Fibroblast of lung (primary cell): ENCODE results near the gene ADNP2. TPM values are rescaled to one million over a fixed set of nuclear protein-coding genes. Genes with fewer than 3 reads are reported as not detected.

ENCODE experiments used
- DNase-seq, 2 donors: peaks; one replicate each; pipeline versions ENCODE4 v3.0.0 to v3.0.0-alpha.2; 2010; ENCODE audit warnings: low read depth in 2 of 2
- H2AFZ ChIP-seq: 2 replicates; pipeline ENCODE4 v1.5.1; 2012; ENCODE audit warnings: low read length, control low read depth, inconsistent platforms
- H3K27ac ChIP-seq: 2 replicates; pipeline ENCODE4 v1.5.1; 2011; ENCODE audit warnings: low read length, control low read depth; ENCODE audit not compliant: insufficient read depth
- H3K27me3 ChIP-seq: 2 replicates; pipeline ENCODE4 v1.5.1; 2011; ENCODE audit warnings: mild to moderate bottlenecking, low read length; ENCODE audit not compliant: control insufficient read depth, insufficient read depth
- H3K36me3 ChIP-seq: 2 replicates; pipeline ENCODE4 v1.5.1; 2011; ENCODE audit warnings: low read length; ENCODE audit not compliant: control insufficient read depth, insufficient read depth
- H3K4me1 ChIP-seq: 2 replicates; pipeline ENCODE4 v1.5.1; 2011; ENCODE audit warnings: low read length; ENCODE audit not compliant: control insufficient read depth, insufficient read depth; ENCODE audit errors: extremely low read depth
- H3K4me2 ChIP-seq: 2 replicates; pipeline ENCODE4 v1.5.1; 2011; ENCODE audit warnings: low read length, control low read depth; ENCODE audit not compliant: insufficient read depth; ENCODE audit errors: extremely low read depth
- H3K4me3 ChIP-seq, 4 experiments: fragments of 200-600 bp in 1 of 4; sonication (generic) in 1 of 4; replicated peaks in 1 of 4; 2 replicates each; pipeline ENCODE4 v1.5.1; 2011 to 2016; ENCODE audit warnings: low read length in 4 of 4, low read depth in 3 of 4, mild to moderate bottlenecking in 3 of 4, control low read depth in 2 of 4, inconsistent platforms in 1 of 4, mixed read lengths in 1 of 4; ENCODE audit not compliant: insufficient read depth in 1 of 4; ENCODE audit errors: control extremely low read depth in 1 of 4
- H3K79me2 ChIP-seq: 2 replicates; pipeline ENCODE4 v1.5.1; 2012; ENCODE audit warnings: mild to moderate bottlenecking, low read length, inconsistent platforms; ENCODE audit not compliant: control insufficient read depth, insufficient read depth
- H3K9ac ChIP-seq: 2 replicates; pipeline ENCODE4 v1.5.1; 2011; ENCODE audit warnings: mild to moderate bottlenecking, low read length, control low read depth; ENCODE audit not compliant: insufficient read depth
- H3K9me3 ChIP-seq: 2 replicates; pipeline ENCODE4 v1.5.1; 2012; ENCODE audit warnings: low read depth, low read length; ENCODE audit not compliant: control insufficient read depth, insufficient read depth
- H4K20me1 ChIP-seq: 2 replicates; pipeline ENCODE4 v1.5.1; 2011; ENCODE audit warnings: low read length; ENCODE audit not compliant: control insufficient read depth, insufficient read depth; ENCODE audit errors: extremely low read depth
- EZH2 ChIP-seq: IDR thresholded peaks from 2 replicates; pipeline ENCODE4 v1.5.1; 2012; ENCODE audit warnings: low read length, control low read depth, mild to moderate bottlenecking; ENCODE audit errors: missing control alignments
- polyA plus RNA-seq, 2 donors: library from polyadenylated mRNA; depleted of rRNA in 1 of 2; stranded (reverse) in 1 of 2; unstranded in 1 of 2; fragments of >200 nt; gene quantifications; 2 replicates each; pipeline ENCODE4 v1.2.1, GENCODE V29; 2011 to 2012; ENCODE audit warnings: missing spikeins in 1 of 2
- total RNA-seq: library from RNA; depleted of rRNA; stranded (reverse); fragments of >200 nt; gene quantifications from 2 replicates; pipeline ENCODE4 v1.2.1, GENCODE V29; 2014
- TF ChIP-seq, protein P1 (sequence below), 2 donors: IDR thresholded peaks in 1 of 2; conservative IDR thresholded peaks in 1 of 2; 1 replicate in 1 of 2; 2 replicates in 1 of 2; pipeline ENCODE4 v1.5.1; 2011 to 2012; ENCODE audit warnings: low read length in 2 of 2, control low read depth in 1 of 2, inconsistent platforms in 1 of 2, low read depth in 1 of 2, mild to moderate bottlenecking in 1 of 2

Gene ADNP2
- total and polyA plus RNA-seq, 2 donors (not counting 1 experiment from before 2014, with no cell fraction given) = 9.4 to 17.3 TPM

GRCh38 chr18:80132180-80132812 lies 23.2 kb downstream of the ADNP2 start:
- Histone ChIP-seq H3K79me2 (peaks cover 30% of the 10 kb centered on the region), H3K36me3 (peaks cover 9% of the 10 kb centered on the region), H3K4me3 (no peak overlapping the region), H4K20me1 (no peaks in the 10 kb centered on the region), H3K9me3 (no peaks in the 10 kb centered on the region), H3K27me3 (no peaks in the 10 kb centered on the region), H3K9ac (no peak overlapping the region), H3K4me1 (no peaks in the 10 kb centered on the region), H3K27ac (no peak overlapping the region), H3K4me2 (no peak overlapping the region), H2AFZ (no peak overlapping the region)
- DNase-seq = no peak
- TF ChIP-seq EZH2 = no peak
- TF ChIP-seq, protein P1, sequence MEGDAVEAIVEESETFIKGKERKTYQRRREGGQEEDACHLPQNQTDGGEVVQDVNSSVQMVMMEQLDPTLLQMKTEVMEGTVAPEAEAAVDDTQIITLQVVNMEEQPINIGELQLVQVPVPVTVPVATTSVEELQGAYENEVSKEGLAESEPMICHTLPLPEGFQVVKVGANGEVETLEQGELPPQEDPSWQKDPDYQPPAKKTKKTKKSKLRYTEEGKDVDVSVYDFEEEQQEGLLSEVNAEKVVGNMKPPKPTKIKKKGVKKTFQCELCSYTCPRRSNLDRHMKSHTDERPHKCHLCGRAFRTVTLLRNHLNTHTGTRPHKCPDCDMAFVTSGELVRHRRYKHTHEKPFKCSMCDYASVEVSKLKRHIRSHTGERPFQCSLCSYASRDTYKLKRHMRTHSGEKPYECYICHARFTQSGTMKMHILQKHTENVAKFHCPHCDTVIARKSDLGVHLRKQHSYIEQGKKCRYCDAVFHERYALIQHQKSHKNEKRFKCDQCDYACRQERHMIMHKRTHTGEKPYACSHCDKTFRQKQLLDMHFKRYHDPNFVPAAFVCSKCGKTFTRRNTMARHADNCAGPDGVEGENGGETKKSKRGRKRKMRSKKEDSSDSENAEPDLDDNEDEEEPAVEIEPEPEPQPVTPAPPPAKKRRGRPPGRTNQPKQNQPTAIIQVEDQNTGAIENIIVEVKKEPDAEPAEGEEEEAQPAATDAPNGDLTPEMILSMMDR (conservative IDR thresholded peaks at IDR 0.05 in 1 of 2, IDR thresholded peaks at IDR 0.05 in 1 of 2; ENCODE audit: low read depth in 1 of 2, low read length in 2 of 2) = no peak

DNA sequence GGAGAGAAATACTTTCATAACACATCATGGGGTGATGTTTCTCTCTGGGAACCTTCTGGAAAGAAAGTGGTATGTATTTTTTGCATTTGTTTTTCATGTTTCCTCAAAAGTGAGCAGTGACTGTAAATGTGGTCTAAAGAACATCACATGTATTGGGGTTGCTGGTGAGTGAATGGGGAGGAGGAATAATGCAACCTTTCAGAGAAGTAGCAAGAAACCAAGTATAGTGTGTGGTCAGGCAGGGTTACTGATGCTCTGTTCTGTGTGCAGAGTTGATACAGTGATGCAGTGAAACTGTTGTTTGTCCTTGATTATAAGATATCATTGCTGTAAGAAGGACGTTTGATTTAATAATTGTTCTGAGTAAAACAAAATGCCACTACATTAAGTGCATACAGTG lies 24.1 kb downstream of the ADNP2 start:
- no peak overlapping the region for H3K9ac ChIP-seq
- no peak overlapping the region for H3K4me3 ChIP-seq
- H4K20me1 ChIP-seq = no peaks in the 10 kb centered on the region
- no peaks in the 10 kb centered on the region for H3K4me1 ChIP-seq
- peaks cover 22% of the 10 kb centered on the region for H3K79me2 ChIP-seq
- no peak overlapping the region for H3K4me2 ChIP-seq
- H3K27me3 ChIP-seq = no peaks in the 10 kb centered on the region
- TF ChIP-seq, protein P1 (conservative IDR thresholded peaks at IDR 0.05 in 1 of 2, IDR thresholded peaks at IDR 0.05 in 1 of 2; ENCODE audit: low read depth in 1 of 2, low read length in 2 of 2) = no peak
- TF ChIP-seq EZH2 = no peak
- peaks cover 14% of the 10 kb centered on the region for H3K36me3 ChIP-seq
- no peak overlapping the region for H2AFZ ChIP-seq
- DNase-seq = no peak
- no peaks in the 10 kb centered on the region for H3K9me3 ChIP-seq
- no peak overlapping the region for H3K27ac ChIP-seq

GRCh38 chr18:80135136-80135535 lies 26.1 kb downstream of the ADNP2 start:
- no peaks in the 10 kb centered on the region for H3K27me3 ChIP-seq
- H3K4me1 ChIP-seq = no peaks in the 10 kb centered on the region
- H4K20me1 ChIP-seq = no peaks in the 10 kb centered on the region
- no peak overlapping the region for H3K4me3 ChIP-seq
- no peak overlapping the region for H2AFZ ChIP-seq
- no peaks in the 10 kb centered on the region for H3K9me3 ChIP-seq
- DNase-seq = no peak
- peaks cover 15% of the 10 kb centered on the region for H3K36me3 ChIP-seq
- H3K27ac ChIP-seq = no peak overlapping the region
- TF ChIP-seq, protein P1 (conservative IDR thresholded peaks at IDR 0.05 in 1 of 2, IDR thresholded peaks at IDR 0.05 in 1 of 2; ENCODE audit: low read depth in 1 of 2, low read length in 2 of 2) = no peak
- no peak for TF ChIP-seq EZH2
- peaks cover 10% of the 10 kb centered on the region for H3K79me2 ChIP-seq
- H3K9ac ChIP-seq = no peak overlapping the region
- H3K4me2 ChIP-seq = no peak overlapping the region
